Ovary (tissue), 9 donors: ENCODE results near the gene PSMA6. TPM values are rescaled to one million over a fixed set of nuclear protein-coding genes. Genes with fewer than 3 reads are reported as not detected.

Experiments
- DNase-seq, 5 donors: peaks; one replicate each; pipeline ENCODE4 v3.0.0-alpha.2; 2019 to 2020
- H3K27ac ChIP-seq, 2 donors: fragments of 200-600 bp; one replicate each; pipeline versions ENCODE4 v1.5.1 to v1.8.0; 2019 to 2022
- H3K27me3 ChIP-seq: fragments of 200-600 bp; one replicate; pipeline ENCODE4 v1.8.0; 2022
- H3K36me3 ChIP-seq: fragments of 200-600 bp; sonication (generic); one replicate; pipeline ENCODE4 v1.5.1; 2019
- H3K4me1 ChIP-seq: one replicate; pipeline ENCODE4 v1.8.1; 2013; ENCODE audit warnings: mild to moderate bottlenecking, moderate library complexity; ENCODE audit not compliant: insufficient read depth
- H3K4me3 ChIP-seq: fragments of 200-600 bp; sonication (generic); one replicate; pipeline ENCODE4 v1.5.1; 2017
- H3K9me3 ChIP-seq, 2 donors: fragments of 200-600 bp in 1 of 2; sonication (generic) in 1 of 2; one replicate each; pipeline versions ENCODE4 v1.5.1 to v1.8.1; 2013 to 2019; ENCODE audit warnings: mild to moderate bottlenecking in 1 of 2, moderate library complexity in 1 of 2
- EP300 ChIP-seq: sonication (generic); formaldehyde crosslinking; IDR thresholded peaks from one replicate; pipeline ENCODE4 v1.6.1; 2017; ENCODE audit warnings: antibody characterized with exemption
- POLR2A ChIP-seq: fragments of 450-650 bp; IDR thresholded peaks from one replicate; pipeline ENCODE4 v1.6.1; 2017; ENCODE audit warnings: antibody characterized with exemption, mild to moderate bottlenecking, moderate library complexity
- WGBS, 3 donors: extraction: QIAGEN DNeasy Blood & Tissue Kit in 1 of 3; methylation state at CpG; one replicate each; pipeline versions ENCODE4 v1.1.5 to v1.1.7; 2013 to 2017; 5-methylcytosine and 5-hydroxymethylcytosine counted together
- intact Hi-C, 4 donors: fragments of 100-400 bp; cut with DNase I; formaldehyde crosslinking; loops; one replicate each; pipeline versions ENCODE4 v1.11.0 to v1.15.1; 2022 to 2023
- polyA plus RNA-seq, 2 donors: library from polyadenylated mRNA; stranded (reverse); fragments of 200-250 nt in 1 of 2; fragments of 350-450 nt in 1 of 2; fragmentation: Illumina TruSeq in 1 of 2; extraction: RNeasy Lipid Tissue Mini Kit (QIAGEN cat#74804) in 1 of 2; gene quantifications; one replicate each; pipeline ENCODE4 v1.2.3, GENCODE V29; 2013 to 2014
- total RNA-seq, 7 donors: library from RNA; depleted of rRNA in 2 of 7; stranded (reverse); fragments of >200 nt in 2 of 7; fragmentation: NEBNext Ultra II Directional in 3 of 7; extraction: Animal tissue kit (Norgen Biotek cat#: 25700) in 3 of 7; gene quantifications; one replicate each; pipeline versions ENCODE4 v1.1.0 to v1.2.4, GENCODE V29; 2016 to 2023
- TF ChIP-seq, protein P1 (sequence below), 3 donors: fragments of 450-650 bp in 2 of 3; fragments of 200-600 bp in 1 of 3; IDR thresholded peaks; one replicate each; pipeline versions ENCODE4 v1.5.1 to v1.8.0; 2016 to 2022; ENCODE audit warnings: antibody characterized with exemption in 3 of 3, mild to moderate bottlenecking in 1 of 3
- donor health status: DM: no; HTN: no; CAD: no; lungs with moderate emphysema.
- donor health status: DM: no; HTN: no; CAD: no.
- donor health status: Bipolar disorder and iron deficiency.
- donor health status: DM: yes; HTN: yes; CAD: no.
- donor health status: DM: no; HTN: no; CAD: no.
- donor health status: DM: yes; HTN: yes; CAD: no.

PSMA6 gene
- total and polyA plus RNA-seq, 9 donors: 85.2 to 157 (median 102) TPM

DNA sequence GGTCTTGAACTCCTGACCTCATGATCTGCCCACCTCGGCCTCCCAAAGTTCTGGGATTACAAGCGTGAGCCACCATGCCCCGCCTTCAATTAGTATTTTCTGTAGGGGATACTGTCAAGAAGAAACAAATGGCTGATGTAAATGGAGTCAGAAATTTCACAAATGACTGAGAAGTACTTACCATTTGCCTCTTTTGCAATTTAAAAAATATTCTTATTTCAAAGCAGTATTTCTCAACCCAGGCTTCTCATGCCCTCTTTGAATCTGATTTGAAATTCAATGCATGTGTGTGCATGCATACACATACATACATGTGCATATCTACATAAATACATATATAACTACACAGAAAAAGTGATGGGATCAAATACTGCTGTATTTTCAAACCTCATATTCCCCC lies 4.4 kb downstream of the PSMA6 start:
- DNase-seq: no peak
- Histone ChIP-seq H3K4me1 (peaks cover 5% of the 10 kb centered on the region), H3K27ac (no peak overlapping the region), H3K36me3 (no peaks in the 10 kb centered on the region), H3K9me3 (no peaks in the 10 kb centered on the region), H3K4me3 (no peak overlapping the region), H3K27me3 (no peaks in the 10 kb centered on the region)
- WGBS, 3 donors: 77 to 84% (median 80%) methylated on average over 3 of the region's 3 CpGs
- no peak for TF ChIP-seq POLR2A
- TF ChIP-seq, protein P1, sequence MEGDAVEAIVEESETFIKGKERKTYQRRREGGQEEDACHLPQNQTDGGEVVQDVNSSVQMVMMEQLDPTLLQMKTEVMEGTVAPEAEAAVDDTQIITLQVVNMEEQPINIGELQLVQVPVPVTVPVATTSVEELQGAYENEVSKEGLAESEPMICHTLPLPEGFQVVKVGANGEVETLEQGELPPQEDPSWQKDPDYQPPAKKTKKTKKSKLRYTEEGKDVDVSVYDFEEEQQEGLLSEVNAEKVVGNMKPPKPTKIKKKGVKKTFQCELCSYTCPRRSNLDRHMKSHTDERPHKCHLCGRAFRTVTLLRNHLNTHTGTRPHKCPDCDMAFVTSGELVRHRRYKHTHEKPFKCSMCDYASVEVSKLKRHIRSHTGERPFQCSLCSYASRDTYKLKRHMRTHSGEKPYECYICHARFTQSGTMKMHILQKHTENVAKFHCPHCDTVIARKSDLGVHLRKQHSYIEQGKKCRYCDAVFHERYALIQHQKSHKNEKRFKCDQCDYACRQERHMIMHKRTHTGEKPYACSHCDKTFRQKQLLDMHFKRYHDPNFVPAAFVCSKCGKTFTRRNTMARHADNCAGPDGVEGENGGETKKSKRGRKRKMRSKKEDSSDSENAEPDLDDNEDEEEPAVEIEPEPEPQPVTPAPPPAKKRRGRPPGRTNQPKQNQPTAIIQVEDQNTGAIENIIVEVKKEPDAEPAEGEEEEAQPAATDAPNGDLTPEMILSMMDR (IDR thresholded peaks at IDR 0.05): no peak
- no peak for TF ChIP-seq EP300
- intact Hi-C loops: loop anchor here in 1 of 4 donors (10.0 kb wide), 1 partner anchor 108 kb away; the partner anchor contains the start of gene NFKBIA

DNA sequence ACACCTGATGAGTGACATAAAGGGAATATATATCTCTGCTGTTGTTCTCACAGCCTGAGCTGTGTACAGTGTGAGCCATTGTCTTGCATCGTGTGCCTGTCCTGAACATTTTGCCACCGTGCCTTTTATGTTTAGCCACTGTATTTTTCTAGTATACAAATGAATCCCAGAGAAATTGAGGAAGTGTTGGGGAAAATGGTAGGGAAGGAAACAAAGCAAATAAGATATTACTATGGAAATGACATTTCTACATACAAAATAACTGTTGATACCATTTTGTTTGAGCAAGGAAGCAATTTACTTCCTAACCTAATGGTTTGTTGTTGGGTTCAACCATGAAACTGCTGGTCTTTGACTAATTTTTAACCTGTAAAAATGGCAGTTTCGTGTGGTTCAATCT lies 5.5 kb downstream of the PSMA6 start:
- Histone ChIP-seq H3K27me3 (no peaks in the 10 kb centered on the region), H3K9me3 (no peaks in the 10 kb centered on the region), H3K36me3 (no peaks in the 10 kb centered on the region), H3K4me1 (peaks cover 5% of the 10 kb centered on the region), H3K27ac (no peak overlapping the region), H3K4me3 (no peak overlapping the region)
- TF ChIP-seq, protein P1 (IDR thresholded peaks at IDR 0.05): no peak
- TF ChIP-seq EP300 (no peak), POLR2A (no peak)
- intact Hi-C loops: loop anchor here in 1 of 4 donors (10.0 kb wide), 1 partner anchor 107 kb away; the partner anchor contains the start of gene NFKBIA
- no peak for DNase-seq
- 92 to 99% (median 93%) methylated on average over 3 of the region's 3 CpGs for whole genome bisulfite sequencing, 3 donors

DNA sequence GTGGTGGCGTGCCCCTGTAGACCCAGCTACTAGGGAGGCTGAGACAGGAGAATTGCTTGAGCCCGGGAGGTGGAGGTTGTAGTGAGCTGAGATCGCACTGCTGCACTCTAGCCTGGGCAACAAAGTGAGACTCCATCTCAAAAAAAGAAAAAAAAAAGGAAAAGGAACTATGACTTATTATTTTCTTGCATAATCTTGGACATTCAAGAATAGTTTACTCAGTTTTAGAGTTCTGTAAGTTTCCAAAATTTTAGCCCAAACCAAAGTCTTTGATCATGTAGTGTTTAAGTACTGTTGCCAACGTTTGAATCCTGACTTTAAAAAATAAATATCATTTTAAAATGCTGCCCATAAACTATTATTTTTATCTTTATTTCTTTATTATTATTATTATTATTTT lies 6.2 kb downstream of the PSMA6 start:
- Histone ChIP-seq H3K27ac (no peak overlapping the region), H3K4me1 (peaks cover 2% of the 10 kb centered on the region), H3K4me3 (no peak overlapping the region), H3K36me3 (no peaks in the 10 kb centered on the region), H3K27me3 (no peaks in the 10 kb centered on the region), H3K9me3 (no peaks in the 10 kb centered on the region)
- WGBS, 3 donors: 78 to 79% (median 78%) methylated on average over 4 of the region's 4 CpGs
- intact Hi-C loops: loop anchor here in 1 of 4 donors (10.0 kb wide), 1 partner anchor 106 kb away; the partner anchor contains the start of gene NFKBIA
- TF ChIP-seq POLR2A (no peak), EP300 (no peak)
- TF ChIP-seq, protein P1 (IDR thresholded peaks at IDR 0.05): no peak
- no peak for DNase-seq

DNA sequence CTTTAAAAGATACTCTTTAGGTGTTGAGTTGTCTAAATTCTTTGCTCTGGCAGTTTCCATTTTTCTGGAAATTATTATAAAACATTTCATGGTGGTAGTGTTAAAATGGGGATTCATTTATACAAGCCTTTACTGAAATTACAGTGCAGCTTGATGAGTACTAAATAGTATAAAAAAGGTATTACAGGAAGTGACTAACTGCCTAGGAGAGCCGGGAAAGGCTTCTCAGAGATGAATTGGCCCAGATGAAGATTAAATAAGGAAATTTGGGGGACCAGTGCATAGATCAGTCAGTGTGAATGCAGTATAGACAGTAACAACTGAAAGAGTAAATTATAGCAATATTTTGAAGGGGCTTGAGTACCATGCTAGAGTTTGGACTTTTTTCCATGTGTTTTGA lies 7.5 kb downstream of the PSMA6 start:
- H3K27me3 ChIP-seq: no peaks in the 10 kb centered on the region
- no peaks in the 10 kb centered on the region for H3K9me3 ChIP-seq
- no peak for DNase-seq
- no peaks in the 10 kb centered on the region for H3K36me3 ChIP-seq
- H3K4me3 ChIP-seq: no peak overlapping the region
- no peak overlapping the region for H3K27ac ChIP-seq
- 84 to 88% (median 87%) methylated on average over 1 of the region's 1 CpG for WGBS, 3 donors
- peaks cover 1% of the 10 kb centered on the region for H3K4me1 ChIP-seq
- TF ChIP-seq EP300 (no peak), POLR2A (no peak)
- TF ChIP-seq, protein P1 (IDR thresholded peaks at IDR 0.05): no peak
- intact Hi-C loops: loop anchor here in 1 of 4 donors (10.0 kb wide), 1 partner anchor 105 kb away; the partner anchor contains the start of gene NFKBIA
